ENCODE results near the gene TGFBI. TPM values are rescaled to one million over a fixed set of nuclear protein-coding genes. Genes with fewer than 3 reads are reported as not detected.

The TGFBI gene
- total RNA-seq, 1 donor from 2014 or later = 4.6 TPM

GRCh38 chr5:136076067-136076466 is 47.3 kb downstream of the TGFBI start:
- no peaks in the 10 kb centered on the region for H3K9me3 Mint-ChIP-seq

GRCh38 chr5:136076881-136077445 is 48.2 kb downstream of the TGFBI start:
- Mint-ChIP-seq H3K27ac (ENCODE audit: unreplicated experiment) (no peak overlapping the region), H3K27me3 (ENCODE audit: low read depth) (peaks cover 16% of the 10 kb centered on the region), H3K36me3 (ENCODE audit: low read depth) (no peaks in the 10 kb centered on the region), H3K4me1 (no peaks in the 10 kb centered on the region), H3K4me3 (no peak overlapping the region), H3K9me3 (no peaks in the 10 kb centered on the region)
- no peak for TF ChIP-seq CTCF (conservative IDR thresholded peaks at IDR 0.05)
- DNase-seq (ENCODE audit: low read depth, low spot score) = no peak

More at GRCh38 chr5:136076067-136076466, 47.3 kb downstream of the TGFBI start:
- no peak for TF ChIP-seq CTCF (conservative IDR thresholded peaks at IDR 0.05)
- H3K27me3 Mint-ChIP-seq (ENCODE audit: low read depth) = peaks cover 12% of the 10 kb centered on the region
- no peak for DNase-seq (ENCODE audit: low read depth, low spot score)
- H3K36me3 Mint-ChIP-seq (ENCODE audit: low read depth) = no peaks in the 10 kb centered on the region
- H3K4me1 Mint-ChIP-seq = no peaks in the 10 kb centered on the region
- no peak overlapping the region for H3K4me3 Mint-ChIP-seq
- H3K27ac Mint-ChIP-seq (ENCODE audit: unreplicated experiment) = no peak overlapping the region

- H3K4me3 Mint-ChIP-seq = no peak overlapping the region
- no peak for TF ChIP-seq CTCF (conservative IDR thresholded peaks at IDR 0.05)
- H3K9me3 Mint-ChIP-seq = no peaks in the 10 kb centered on the region
- peaks cover 16% of the 10 kb centered on the region for H3K27me3 Mint-ChIP-seq (ENCODE audit: low read depth)
- no peak for DNase-seq (ENCODE audit: low read depth, low spot score)
- no peak overlapping the region for H3K27ac Mint-ChIP-seq (ENCODE audit: unreplicated experiment)
- H3K36me3 Mint-ChIP-seq (ENCODE audit: low read depth) = no peaks in the 10 kb centered on the region
- no peaks in the 10 kb centered on the region for H3K4me1 Mint-ChIP-seq
These were observed 50.6 kb downstream of the TGFBI start for GRCh38 chr5:136079195-136079985.

GRCh38 chr5:136080113-136080482 is 51.3 kb downstream of the TGFBI start:
- no peaks in the 10 kb centered on the region for H3K36me3 Mint-ChIP-seq (ENCODE audit: low read depth)
- no peaks in the 10 kb centered on the region for H3K4me1 Mint-ChIP-seq
- no peaks in the 10 kb centered on the region for H3K9me3 Mint-ChIP-seq
- H3K27me3 Mint-ChIP-seq (ENCODE audit: low read depth) = peaks cover 16% of the 10 kb centered on the region
- no peak for TF ChIP-seq CTCF (conservative IDR thresholded peaks at IDR 0.05)
- no peak for DNase-seq (ENCODE audit: low read depth, low spot score)
- no peak overlapping the region for H3K27ac Mint-ChIP-seq (ENCODE audit: unreplicated experiment)
- H3K4me3 Mint-ChIP-seq = no peak overlapping the region

GRCh38 chr5:136080483-136081216 is 51.9 kb downstream of the TGFBI start:
- DNase-seq (ENCODE audit: low read depth, low spot score) = no peak
- Mint-ChIP-seq H3K36me3 (ENCODE audit: low read depth) (no peaks in the 10 kb centered on the region), H3K9me3 (no peaks in the 10 kb centered on the region), H3K4me1 (no peaks in the 10 kb centered on the region), H3K4me3 (no peak overlapping the region), H3K27me3 (ENCODE audit: low read depth) (peaks cover 16% of the 10 kb centered on the region), H3K27ac (ENCODE audit: unreplicated experiment) (no peak overlapping the region)
- no peak for TF ChIP-seq CTCF (conservative IDR thresholded peaks at IDR 0.05)
